Cardiac muscle cell (in vitro differentiated cells and primary cell): ENCODE data around the gene TGFBRAP1. TPM values are rescaled to one million over a fixed set of nuclear protein-coding genes. Genes with fewer than 3 reads are reported as not detected.

Source experiments
- DNase-seq, 2 donors: peaks; one replicate each; pipeline versions ENCODE4 v3.0.0 to v3.0.0-alpha.2; 2010 to 2017; ENCODE audit warnings: low read depth in 1 of 2, low spot score in 1 of 2
- H3K27ac ChIP-seq: fragments of 200-600 bp; sonication (generic); 2 replicates; pipeline ENCODE4 v1.5.1; 2016
- H3K27me3 ChIP-seq: fragments of 200-600 bp; sonication (generic); 2 replicates; pipeline ENCODE4 v1.6.0; 2016; ENCODE audit warnings: control low read depth
- H3K36me3 ChIP-seq: fragments of 200-600 bp; sonication (generic); 2 replicates; pipeline ENCODE4 v1.5.1; 2016; ENCODE audit warnings: control low read depth
- H3K4me1 ChIP-seq: fragments of 200-600 bp; sonication (generic); 2 replicates; pipeline ENCODE4 v1.8.1; 2017; ENCODE audit warnings: low read depth, mild to moderate bottlenecking, mixed run types
- H3K4me3 ChIP-seq: fragments of 200-600 bp; sonication (generic); 2 replicates; pipeline ENCODE4 v1.5.1; 2016; ENCODE audit warnings: mild to moderate bottlenecking
- H3K9me3 ChIP-seq: fragments of 200-600 bp; sonication (generic); 2 replicates; pipeline ENCODE4 v1.5.1; 2017; ENCODE audit warnings: low read depth, mild to moderate bottlenecking, control low read depth
- polyA plus RNA-seq: library from polyadenylated mRNA; unstranded; fragments of >200 nt; fragmentation: Nextera tagmentation; extraction: Ambion mirVana; gene quantifications from 2 replicates; pipeline ENCODE4 v1.2.1, GENCODE V29; 2016
- total RNA-seq: library from RNA; depleted of rRNA; stranded (reverse); fragments of >200 nt; gene quantifications from 2 replicates; pipeline ENCODE4 v1.2.3, GENCODE V29; 2016
- TF ChIP-seq, protein P1 (sequence below): IDR thresholded peaks from 2 replicates; pipeline ENCODE4 v1.5.1; 2012; ENCODE audit warnings: low read depth, mild to moderate bottlenecking, low read length

The TGFBRAP1 gene
- total and polyA plus RNA-seq, 2 experiments from 2014 or later, result 11.5 to 18.9 TPM

- H3K27ac ChIP-seq, result no peak overlapping the region
- DNase-seq, result no peak
- H3K4me1 ChIP-seq, result no peaks in the 10 kb centered on the region
- H3K4me3 ChIP-seq, result no peak overlapping the region
- no peaks in the 10 kb centered on the region for H3K36me3 ChIP-seq
- TF ChIP-seq, protein P1, sequence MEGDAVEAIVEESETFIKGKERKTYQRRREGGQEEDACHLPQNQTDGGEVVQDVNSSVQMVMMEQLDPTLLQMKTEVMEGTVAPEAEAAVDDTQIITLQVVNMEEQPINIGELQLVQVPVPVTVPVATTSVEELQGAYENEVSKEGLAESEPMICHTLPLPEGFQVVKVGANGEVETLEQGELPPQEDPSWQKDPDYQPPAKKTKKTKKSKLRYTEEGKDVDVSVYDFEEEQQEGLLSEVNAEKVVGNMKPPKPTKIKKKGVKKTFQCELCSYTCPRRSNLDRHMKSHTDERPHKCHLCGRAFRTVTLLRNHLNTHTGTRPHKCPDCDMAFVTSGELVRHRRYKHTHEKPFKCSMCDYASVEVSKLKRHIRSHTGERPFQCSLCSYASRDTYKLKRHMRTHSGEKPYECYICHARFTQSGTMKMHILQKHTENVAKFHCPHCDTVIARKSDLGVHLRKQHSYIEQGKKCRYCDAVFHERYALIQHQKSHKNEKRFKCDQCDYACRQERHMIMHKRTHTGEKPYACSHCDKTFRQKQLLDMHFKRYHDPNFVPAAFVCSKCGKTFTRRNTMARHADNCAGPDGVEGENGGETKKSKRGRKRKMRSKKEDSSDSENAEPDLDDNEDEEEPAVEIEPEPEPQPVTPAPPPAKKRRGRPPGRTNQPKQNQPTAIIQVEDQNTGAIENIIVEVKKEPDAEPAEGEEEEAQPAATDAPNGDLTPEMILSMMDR, result no peak
- H3K9me3 ChIP-seq, result no peaks in the 10 kb centered on the region
- no peaks in the 10 kb centered on the region for H3K27me3 ChIP-seq
Measured at GRCh38 chr2:105237045-105237765, 92.3 kb downstream of the TGFBRAP1 start.

DNA sequence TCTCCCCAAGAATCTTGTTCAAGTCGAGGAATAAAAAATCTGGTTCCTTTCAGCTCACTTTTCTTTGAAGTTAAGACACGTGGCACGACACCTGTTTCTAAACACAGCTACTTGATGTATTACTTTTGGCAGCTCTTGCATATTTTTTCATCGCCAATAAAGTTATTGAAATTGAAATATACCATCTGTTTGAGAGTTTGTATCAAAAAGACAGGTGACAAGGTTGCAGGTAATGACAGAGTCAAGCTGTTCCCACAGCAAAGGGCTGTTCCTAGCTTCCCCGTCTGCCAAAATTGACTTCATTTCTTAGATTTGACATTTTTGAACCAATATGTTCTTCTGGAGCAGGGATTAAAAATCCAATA, 93.5 kb downstream of the TGFBRAP1 start:
- no peak for DNase-seq
- Histone ChIP-seq H3K27ac (no peak overlapping the region), H3K4me3 (no peak overlapping the region), H3K27me3 (no peaks in the 10 kb centered on the region), H3K36me3 (no peaks in the 10 kb centered on the region), H3K9me3 (no peaks in the 10 kb centered on the region), H3K4me1 (no peaks in the 10 kb centered on the region)
- TF ChIP-seq, protein P1, result no peak

DNA sequence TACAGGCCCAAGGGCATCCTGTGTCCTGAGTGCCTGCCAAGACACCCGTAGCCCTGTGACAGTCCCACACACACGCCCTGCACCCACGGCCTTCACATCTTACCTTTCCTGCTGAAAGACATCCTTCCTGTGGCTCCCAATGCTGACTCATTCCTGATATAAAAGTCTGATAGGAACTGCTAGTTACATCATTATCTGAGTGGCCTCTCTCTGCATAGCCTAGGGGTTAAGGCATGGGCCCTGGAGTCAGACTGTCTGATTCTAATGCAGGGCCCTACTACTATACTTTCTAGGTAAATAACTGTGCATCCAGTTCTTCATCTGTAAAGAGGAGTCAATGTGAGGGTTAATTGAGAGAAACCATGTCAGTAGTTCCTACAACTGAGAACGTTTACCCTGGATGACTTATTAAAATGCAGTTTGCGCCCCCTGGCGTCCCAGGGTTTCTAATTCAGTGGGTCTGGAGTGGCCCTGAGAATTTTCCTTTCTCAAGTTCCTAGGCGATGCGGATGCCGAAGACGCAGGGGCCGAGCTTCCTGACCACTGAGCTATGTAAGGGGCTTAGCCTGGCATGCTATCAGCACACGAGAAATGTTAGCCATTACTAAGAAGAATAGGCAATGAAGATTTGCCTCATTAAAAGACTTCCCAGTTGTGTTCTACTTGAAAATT, 94.0 kb downstream of the TGFBRAP1 start:
- no peaks in the 10 kb centered on the region for H3K4me1 ChIP-seq
- no peak overlapping the region for H3K27ac ChIP-seq
- TF ChIP-seq, protein P1, result peak; percentile 81

GRCh38 chr2:105231232-105231619, 98.3 kb downstream of the TGFBRAP1 start:
- DNase-seq, result no peak
- H3K9me3 ChIP-seq, result no peaks in the 10 kb centered on the region
- TF ChIP-seq, protein P1, result no peak
- no peaks in the 10 kb centered on the region for H3K36me3 ChIP-seq
- no peak overlapping the region for H3K27ac ChIP-seq
- H3K4me3 ChIP-seq, result no peak overlapping the region
- H3K4me1 ChIP-seq, result no peaks in the 10 kb centered on the region
- no peaks in the 10 kb centered on the region for H3K27me3 ChIP-seq

More for the DNA sequence above, 94.0 kb downstream of the TGFBRAP1 start:
- DNase-seq, result peak; percentile 89 to 95
- Histone ChIP-seq H3K27me3 (no peaks in the 10 kb centered on the region), H3K36me3 (no peaks in the 10 kb centered on the region), H3K9me3 (no peaks in the 10 kb centered on the region), H3K4me3 (no peak overlapping the region)

DNA sequence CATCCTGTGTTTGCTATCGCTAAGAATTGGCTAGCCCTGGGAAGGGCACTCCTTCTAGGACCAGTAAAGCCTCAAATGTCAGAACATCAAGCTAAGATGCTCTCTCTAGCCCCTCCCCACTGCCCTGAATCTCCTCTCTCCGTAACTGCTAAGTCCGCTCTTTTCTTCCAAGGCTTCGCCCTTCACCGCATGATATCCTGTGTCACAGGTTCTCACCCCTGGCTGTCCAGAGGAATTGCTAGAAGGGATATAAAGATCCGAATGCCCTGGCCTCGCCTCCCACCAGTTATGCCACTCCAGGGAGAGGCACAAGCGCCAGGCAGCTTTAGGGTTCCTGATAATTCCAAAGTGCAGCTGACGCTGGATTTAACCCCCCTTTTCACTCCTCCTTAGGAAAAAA, 105.1 kb downstream of the TGFBRAP1 start:
- Histone ChIP-seq H3K4me3 (no peak overlapping the region), H3K27me3 (no peaks in the 10 kb centered on the region), H3K4me1 (peaks cover 4% of the 10 kb centered on the region), H3K9me3 (no peaks in the 10 kb centered on the region), H3K27ac (no peak overlapping the region), H3K36me3 (no peaks in the 10 kb centered on the region)
- DNase-seq, result no peak
- TF ChIP-seq, protein P1, result no peak
